UCSD-AML1 (cell line): ENCODE measurements around the gene PLEK.
A peak's percentile ranks its signal among the peaks of the same experiment; 100 is the strongest.

ENCODE experiments used
- DNase-seq: peaks from one replicate; lab custom pipeline; 2025; ENCODE audit not compliant: unreplicated experiment; lab: John Stamatoyannopoulos, UW

Gene PLEK

DNA sequence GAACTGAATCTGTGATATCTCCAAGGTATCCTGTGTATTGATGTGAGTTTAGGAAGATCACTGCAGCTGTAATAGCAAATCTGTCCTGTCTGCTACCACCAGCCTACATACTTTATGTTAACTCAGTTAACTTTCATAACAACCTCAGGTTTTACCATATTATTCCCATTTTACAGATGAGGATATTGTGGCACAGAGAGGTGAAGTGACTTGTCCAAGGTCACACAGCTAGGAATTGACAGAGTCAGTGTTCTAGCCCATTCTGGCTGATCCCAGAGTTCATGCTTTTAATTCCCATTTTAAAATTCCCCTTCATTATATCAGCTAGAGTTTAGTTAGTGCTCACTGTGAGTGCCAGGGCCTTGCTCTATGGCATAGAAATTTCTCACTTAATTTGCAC, 49.4 kb downstream of the PLEK start:
- no peak for DNase-seq

DNA sequence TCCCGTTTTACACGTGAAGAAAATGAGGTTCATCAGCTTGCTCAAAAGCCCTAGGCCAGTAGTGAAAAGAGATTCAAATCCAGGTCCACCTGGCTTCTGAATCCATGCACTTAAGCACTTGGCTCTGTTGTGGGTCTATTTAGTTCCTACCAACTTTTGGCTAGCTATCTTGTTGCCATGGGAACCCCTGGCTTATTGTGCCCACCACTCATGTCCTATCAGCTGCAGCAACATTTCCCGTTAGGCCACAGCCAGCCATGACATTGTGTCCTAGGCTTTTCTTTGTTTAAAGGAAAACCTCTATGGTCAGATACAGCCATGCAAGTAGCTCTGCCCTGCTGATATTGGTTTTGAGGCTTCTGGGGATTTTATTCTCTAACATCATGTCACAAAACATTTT, 49.8 kb downstream of the PLEK start:
- DNase-seq: peak; percentile 59

DNA sequence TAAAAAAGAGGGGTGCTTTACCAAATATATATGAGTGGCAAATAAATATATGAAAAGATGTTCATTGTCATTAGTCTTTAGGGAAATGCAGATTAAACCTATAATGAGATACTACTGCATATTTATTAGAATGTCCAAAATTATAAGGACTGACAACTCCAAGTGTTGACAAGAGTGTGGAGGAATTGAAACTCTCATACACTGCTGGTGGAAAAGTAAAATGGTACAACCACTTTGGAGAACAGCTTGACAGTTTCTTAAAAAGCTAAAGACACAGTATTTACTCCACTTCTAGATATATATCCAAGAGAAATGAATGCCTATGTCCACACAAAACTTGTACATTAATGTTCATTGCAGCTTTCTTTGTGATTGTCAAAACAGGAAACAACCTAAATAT, 50.4 kb downstream of the PLEK start:
- DNase-seq: no peak

DNA sequence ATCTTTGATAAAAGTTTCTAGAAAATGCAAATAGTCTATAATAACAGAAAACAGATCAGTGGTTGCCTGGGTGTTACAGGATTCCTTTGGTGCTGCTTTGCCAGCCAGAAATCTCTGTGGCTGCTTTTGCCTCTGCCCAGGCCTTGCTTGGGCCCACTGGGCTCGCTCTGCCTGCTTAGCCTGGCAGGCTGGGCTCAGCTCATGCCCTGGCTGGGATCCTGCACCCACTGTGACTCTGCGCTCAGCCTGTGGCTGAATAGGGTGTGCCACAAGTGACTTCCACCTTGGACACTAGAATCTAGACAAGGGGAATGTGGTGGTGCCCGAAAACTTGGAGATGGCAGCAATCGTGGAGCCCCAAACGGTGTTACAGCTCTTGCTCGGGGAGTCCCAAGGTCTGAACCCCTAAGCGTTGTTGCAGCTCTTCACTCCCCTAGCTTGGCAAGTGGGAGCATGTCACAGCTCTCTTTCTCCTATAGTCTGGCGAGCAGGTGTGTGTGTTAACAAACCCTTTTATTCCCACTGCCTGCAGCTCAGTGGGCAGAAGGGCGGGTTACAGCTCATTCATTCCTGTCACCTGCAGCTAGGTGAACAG, 51.1 kb downstream of the PLEK start:
- no peak for DNase-seq

DNA sequence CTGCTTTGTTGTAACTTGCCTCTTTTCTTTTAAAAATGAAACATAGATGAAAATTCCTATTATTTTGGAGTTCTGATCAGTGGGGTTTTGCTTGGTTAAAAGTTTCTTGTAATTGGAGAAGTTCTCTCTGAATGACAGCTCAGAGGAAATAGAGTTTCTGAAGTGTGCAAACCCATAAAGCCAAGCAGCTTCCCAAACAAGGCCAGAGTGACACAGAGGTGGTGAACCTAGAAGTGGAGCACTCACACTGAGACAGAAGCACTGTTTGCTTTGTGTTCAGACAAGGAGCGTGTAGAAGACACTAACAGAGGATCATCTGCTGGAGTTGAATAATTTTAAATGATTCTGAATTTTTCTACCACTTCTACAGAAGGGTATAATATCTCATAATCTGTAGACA, 52.8 kb downstream of the PLEK start:
- no peak for DNase-seq

DNA sequence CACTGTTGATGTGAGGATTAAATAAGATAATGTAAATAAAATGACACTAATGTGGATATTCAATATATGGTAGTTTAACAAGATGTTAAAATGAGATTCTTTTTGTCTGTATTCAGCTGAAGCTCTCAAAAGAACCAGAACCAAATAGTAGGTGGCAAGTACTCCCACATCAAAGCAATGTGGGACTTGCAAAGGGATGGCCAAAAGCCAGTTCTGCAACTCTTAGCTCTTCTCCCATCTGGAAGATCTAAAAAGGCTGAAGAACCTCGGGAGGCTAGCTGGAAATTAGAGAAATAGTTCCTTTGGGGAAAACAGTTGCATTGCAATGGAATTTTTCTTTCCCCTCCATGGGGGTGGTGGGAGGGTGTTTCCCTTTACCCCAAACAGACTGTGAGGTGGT, 53.3 kb downstream of the PLEK start:
- DNase-seq: no peak

DNA sequence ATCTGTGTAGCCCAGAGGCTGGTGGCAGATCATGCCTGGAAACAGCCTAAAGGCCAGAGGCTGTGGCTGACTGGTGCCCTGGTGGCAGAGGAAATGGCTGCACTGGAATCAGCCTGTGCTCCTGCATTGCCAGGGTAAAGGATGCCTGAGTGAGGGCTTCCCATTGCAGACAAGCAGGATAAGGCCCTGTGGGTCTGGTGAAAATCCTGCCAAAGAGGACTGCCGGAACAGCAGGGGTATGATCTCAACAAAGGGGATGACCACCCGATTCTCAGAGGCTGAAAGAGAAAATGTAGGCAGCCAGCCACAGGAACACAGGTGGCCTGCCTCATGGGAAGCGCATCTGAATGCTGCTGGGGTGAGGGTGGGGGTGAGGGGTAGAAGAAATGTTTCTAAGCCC, 53.8 kb downstream of the PLEK start:
- peak; percentile 30 for DNase-seq

DNA sequence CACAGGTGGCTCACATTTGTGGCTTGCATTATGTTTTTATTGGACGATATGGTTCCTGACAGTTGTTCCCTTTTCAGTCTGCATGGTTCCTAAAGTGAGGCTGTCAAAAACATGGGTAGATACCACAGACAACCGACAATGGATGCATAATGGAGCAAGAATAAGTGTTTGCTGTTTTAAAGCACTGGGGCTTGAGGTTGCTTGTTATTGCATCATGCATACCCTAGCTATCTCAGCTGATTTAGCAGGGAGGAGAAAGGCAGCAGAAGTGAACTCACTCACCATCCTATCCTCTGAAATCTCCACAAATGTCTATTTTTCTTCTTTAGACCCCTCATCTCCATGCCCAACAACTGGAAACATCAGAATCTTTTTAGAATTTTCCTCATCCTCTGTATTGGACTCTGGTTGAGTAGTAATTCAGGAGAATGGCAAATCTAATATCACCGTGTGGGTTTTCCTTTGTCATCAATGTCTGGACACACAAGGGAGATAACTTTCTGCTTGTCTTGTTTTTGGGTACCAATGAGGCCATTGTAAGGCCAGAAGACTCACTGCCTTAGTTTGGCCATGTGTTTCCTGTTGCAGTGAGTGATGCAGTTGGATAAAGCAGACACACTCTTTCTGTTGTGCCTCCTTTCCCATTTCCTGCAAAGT, 55.3 kb downstream of the PLEK start:
- no peak for DNase-seq

DNA sequence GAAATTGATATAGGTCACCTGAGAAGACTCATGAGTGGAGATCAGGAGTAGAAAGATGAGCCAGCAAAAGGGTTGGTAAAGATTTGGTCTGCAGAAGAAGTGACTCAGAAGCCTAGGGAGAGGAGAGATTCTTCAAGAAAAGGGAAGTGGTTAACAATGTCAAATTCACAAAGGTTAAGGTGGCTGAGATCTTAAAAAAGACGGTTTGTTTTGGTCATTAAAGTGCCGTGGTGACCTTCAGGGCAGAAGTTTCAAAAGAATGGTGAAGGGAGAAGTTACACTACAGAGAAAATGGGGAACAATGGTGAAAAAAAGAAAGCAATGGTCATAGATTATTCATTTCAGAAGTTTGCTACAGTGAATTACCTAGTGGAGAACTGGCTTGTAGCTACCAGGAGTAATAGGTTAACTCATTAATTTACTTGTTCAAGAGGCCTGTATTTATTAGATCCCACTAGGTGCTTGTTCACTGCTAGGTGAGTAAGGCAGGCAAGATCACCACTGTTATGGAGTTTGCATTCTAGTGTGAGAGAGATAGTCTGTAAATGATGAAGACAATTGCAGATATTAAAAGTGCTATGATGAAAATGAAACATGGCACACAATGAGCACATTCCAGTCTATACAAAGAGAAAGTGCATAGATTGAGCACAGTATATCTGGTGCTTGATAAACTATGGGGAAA, 59.0 kb downstream of the PLEK start:
- DNase-seq: no peak

DNA sequence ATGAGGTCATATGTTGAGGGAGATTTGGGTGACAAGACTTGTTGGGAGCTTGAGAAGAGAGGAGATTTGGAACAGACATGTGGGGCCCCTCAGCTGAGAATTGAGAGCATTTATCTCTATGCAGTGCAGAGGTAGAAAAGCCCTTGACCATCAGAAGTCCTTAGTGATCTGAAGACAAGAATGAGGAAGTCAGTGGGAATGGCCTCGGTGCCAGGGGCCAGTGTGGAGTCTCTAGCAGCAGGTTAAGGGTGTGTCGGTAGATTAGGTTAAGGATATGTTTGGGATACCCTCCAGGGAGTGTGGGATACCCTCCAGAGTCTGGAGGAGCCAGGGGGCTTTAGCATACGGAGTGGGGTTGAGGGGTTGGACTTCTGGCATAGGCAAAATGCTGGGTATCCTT, 60.4 kb downstream of the PLEK start:
- DNase-seq: no peak

DNA sequence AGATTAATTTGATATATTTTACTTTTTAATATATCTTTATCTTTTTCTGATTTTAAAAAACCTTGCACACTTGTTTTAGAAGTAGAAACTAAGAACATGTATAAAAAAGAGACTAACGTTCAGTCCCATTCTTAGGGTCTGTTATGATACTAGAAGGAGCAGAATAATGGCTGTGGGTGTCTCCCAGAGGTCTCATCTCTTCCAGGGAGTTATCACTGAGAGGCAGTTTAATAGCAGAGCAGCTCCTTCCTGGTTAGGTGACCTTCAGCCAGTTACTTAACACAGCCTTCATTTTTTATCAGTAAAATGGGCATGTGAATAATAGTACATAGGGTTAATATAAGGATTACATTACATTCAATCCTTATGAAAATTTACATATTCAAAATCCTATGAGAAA, 61.4 kb downstream of the PLEK start:
- no peak for DNase-seq

DNA sequence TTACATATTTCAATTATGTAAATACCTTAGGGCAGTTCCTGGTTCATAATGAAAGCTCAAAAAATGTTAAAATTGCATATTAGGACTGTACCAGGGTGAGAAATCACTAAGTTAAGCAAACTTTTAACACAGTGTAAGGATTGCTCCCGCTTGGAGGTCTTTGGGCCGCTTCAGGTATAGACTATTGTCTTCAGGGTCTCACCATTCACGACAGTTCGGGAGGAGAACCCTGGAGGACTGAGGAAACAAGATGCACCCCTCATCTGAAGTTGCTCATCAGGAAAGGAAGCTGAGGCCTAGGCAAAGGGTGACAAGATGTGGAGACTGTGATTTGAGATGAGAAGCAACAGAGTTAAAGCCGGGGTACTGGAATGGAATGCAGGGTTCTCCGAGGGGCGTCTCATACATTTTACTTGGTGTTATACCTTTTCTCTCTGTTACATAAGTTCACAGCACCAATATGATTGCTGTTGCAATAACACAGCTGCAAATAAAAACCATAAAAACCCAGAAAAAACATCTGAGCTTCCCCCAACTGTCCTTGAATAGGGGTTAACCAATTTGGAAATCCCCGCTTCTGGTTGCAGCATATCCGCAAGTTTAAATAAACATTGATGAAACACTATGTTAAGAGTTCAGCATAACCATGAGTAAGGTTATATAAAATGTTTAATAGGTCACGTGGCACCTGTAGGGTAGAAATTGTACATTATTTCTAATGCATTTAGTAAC, 61.9 kb downstream of the PLEK start:
- no peak for DNase-seq

DNA sequence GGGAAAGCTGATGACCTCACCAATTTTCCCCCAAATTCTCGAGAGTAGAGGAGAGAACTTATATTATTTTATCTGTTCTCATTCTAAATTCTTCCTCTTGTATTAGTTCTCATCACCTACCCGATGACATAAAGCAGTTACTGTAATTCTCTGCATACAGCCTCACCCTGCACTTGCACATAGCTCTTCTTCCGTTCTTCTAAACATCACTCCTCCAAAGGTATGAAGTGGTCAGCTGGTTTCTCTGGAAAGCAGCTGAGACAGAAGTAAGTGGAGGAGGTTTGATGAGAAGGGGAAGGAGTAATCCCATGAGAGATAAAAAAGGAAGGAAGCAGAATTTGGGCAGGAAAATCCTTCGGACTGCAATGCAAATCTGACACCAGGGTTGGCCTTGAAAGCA, 63.0 kb downstream of the PLEK start:
- DNase-seq: no peak

DNA sequence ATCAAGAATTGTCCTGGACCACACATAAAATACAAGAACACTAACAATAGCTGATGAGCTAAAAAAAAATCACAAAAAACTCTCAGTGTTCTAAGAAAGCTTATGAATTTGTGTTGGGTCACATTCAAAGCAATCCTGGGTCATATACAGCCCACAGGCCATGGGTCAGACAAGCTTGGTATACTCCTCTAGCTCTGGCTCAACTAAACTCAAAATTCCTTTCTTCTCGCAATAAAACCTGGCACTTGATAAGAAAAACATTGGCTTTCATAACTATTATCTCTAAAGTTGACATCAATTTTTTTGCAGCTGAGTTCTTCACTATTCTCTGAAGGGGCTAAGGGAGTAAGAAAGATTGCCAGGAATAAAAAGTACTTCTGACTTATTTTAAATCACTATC, 63.7 kb downstream of the PLEK start:
- DNase-seq: no peak

DNA sequence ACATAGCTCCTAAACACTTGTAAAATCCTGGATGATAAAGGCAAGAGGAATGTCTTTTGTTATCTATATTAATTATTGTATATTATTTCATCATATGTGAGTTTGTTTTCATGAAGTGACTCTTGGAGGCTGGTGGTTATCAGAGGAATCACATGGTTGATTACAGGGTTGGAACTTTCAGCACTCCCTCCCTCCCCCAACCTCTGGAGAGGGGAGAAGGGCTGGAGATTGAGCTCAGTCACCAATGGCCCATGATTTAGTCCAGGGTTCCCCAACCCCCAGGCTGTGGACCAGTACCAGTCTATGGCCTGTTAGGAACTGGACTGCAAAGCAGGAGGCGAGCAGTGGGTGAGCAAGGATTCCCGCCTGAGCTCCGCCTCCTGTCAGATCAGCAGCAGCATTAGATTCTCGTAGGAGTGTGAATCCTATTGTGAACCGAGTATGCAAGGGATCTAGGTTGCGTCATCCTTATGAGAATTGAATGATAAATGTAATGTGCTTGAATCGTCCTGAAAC, 64.3 kb downstream of the PLEK start:
- no peak for DNase-seq

DNA sequence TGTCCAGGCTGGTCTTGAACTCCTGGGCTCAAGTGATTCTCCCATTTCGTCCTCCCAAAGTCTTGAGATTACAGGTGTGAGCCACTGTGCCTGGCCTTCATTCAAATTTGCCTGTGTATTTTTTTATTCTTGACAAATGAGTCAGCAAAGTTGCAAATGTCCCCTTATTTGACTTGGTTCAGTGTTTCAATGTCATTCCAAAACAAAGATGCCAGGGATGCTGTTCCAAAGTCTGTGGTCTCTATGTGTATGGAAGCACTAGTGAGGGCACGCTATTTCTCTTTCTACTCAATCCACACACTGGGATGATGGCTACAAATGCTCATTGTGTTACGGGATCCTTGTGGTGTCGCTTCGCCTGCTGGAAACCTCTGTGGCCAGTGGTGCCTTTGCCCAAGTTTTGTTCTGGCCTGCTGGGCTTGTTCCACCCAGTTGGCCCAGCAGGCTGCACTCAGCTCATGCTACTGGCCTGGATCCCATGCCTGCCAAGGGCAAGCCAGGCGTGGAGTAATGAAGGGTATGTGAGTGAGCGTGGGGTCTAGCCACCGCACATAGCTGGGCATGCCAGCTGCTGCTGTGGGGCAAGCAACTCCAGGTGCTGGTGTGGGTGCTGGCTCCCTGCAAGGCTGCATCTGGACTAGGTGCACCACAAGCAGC, 66.4 kb downstream of the PLEK start:
- DNase-seq: no peak

DNA sequence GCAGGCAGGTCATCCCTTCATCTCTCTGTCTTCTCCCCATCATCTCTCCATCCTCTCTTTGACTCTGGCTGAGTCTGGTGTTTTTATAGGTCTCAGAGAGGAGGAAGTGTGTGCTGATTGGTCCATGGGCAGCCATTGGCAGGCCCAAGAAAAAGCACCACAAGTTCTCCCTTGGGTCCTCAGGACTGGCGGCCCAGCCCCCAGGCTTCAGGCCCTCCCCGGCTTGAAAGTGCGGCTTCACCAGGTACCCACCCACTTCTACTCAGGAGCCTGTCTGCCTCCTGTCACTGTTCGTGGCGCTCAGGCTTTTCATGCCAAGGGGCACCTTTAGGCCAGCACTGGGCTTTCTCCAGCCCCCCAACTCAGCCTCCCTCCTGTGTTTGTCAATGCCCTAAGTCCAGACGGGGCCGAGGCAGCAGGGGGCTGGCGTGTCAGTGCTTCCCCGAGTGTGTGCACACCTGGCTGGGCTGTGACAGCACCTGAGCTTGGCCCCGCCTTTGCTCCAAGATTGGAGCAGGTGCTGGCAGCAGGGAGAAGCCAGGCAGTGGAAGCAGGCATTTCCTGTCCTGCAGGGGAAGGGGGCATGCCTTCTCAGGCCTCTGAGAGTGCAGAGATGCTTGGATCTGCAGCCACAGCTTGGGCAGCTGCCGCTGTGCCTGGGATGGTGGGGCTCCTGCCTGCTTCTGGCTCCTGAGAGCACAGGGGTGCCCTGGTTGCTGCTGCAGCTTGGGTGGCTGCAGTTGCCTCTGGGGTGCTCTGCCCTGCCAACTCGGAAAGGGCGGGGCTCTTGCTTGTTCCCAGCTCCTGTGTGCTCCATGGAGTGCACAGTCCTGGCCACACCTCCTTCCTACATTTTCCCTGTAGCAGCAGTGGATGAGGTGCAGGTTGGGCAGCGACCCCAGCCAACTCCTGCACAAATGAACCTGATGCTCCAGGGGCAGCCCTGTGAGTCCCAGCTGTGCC, 67.9 kb downstream of the PLEK start:
- no peak for DNase-seq

DNA sequence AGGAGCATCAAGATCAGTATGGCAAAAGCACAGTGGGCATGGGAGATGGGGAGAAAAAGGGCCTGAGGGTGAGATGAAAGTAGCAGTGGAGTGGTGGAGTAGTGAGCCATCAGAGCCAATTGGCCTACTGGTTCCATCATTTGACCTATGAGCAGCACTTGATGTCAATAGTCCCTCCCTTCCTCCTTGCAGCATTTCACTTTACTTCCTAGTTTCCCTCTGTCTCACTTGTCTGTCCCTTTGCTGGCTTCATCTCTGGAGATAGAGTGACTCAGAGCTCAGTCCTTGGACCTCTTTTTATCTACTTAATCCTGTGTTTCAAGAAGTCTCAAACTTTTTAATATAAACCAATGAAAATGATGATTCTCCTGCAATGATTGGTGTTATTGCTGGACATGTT, 69.9 kb downstream of the PLEK start:
- no peak for DNase-seq

DNA sequence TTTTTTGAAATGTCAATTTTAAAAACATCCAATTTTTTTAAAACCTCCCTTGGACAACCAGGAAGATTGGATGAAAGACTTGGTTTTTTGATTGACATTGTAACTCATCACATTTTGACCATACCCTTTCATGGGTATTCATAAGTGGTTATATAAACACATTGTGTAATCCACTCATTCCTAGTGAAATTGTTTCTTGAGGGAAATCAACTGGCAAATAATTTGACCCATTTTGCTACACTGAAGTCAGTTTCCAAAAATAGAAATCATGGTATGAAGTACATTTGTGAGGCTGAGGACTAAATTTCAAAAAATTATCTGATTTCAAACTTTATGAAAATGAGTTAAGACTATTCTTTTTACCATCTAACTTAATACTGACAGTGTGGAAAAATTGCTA, 70.5 kb downstream of the PLEK start:
- DNase-seq: no peak

DNA sequence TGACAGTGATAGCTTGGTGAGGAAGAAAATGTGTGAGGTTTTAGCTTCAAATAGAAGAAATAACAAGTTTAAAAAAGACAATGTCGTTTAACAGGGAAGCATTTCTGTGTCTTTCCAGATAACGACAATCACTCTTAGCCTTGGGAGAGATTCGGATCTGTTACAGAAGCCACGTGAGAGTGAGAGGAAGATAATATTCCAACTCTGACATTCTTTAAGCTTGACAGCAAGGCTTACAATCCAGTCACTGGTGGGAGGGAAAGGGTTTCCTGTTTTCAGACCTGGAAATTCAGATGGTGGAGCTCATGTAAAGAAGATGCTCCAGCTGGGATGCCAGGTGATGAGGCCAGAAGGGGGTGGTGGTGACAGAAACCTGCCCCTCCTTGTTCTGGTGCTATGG, 71.2 kb downstream of the PLEK start:
- no peak for DNase-seq
